Left lobe of liver (tissue), 2 donors: ENCODE data around the gene NRSN2. TPM values are rescaled to one million over a fixed set of nuclear protein-coding genes. Genes with fewer than 3 reads are reported as not detected.
A peak's percentile ranks its signal among the peaks of the same experiment; 100 is the strongest.

Experiments
- ATAC-seq: fragments of 200-7000 bp; cut with Tn5 transposase; one replicate; pipeline ENCODE4 v1.9.1; 2020; ENCODE audit warnings: mild to moderate bottlenecking, moderate library complexity
- DNase-seq: peaks from one replicate; pipeline ENCODE4 v3.0.0-alpha.2; 2020; ENCODE audit warnings: low spot score
- total RNA-seq: library from RNA; stranded (reverse); gene quantifications from one replicate; pipeline ENCODE4 v1.2.1, GENCODE V29; 2021
- donor health status: DM: no; HTN: no; CAD: no; lungs with moderate emphysema.
- donor health status: DM: no; HTN: yes; CAD: no.

The NRSN2 gene, protein sequence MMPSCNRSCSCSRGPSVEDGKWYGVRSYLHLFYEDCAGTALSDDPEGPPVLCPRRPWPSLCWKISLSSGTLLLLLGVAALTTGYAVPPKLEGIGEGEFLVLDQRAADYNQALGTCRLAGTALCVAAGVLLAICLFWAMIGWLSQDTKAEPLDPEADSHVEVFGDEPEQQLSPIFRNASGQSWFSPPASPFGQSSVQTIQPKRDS
- total RNA-seq, result 3.1 TPM

- DNase-seq (no peak), ATAC-seq (peak; percentile 29)
These were observed at the start of gene NRSN2 for GRCh38 chr20:346640-347316. Gene NRSN2, plus strand, starts transcription at chr20:347111. Its CDS starts 2,533 bp downstream, at chr20:349644.

GRCh38 chr20:297925-298775 is 48.8 kb upstream of the NRSN2 start:
- peak; percentile 80 for DNase-seq

DNA sequence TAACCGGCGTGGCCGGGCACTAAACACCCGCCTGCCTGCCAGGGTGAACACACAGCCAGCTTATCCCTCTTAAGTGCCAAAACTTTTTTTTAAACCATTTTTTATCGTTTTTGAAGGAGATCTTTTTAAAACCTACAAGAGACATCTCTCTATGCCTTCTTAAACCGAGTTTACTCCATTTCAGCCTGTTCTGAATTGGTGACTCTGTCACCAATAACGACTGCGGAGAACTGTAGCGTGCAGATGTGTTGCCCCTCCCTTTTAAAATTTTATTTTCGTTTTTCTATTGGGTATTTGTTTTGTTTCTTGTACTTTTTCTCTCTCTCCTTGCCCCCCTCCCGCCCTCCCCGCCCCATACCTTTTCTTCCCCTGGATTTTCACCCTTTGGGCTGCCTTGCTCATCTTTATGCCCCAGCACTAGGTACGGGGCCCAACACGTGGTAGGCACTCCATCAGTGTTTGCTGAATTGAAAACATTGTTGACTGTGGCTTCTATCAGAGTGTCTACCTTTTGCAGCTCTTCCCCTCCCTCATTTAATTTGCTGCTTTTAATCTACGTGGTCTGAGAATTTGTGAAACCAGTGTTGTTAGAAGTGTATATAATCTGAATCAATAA is 48.0 kb upstream of the NRSN2 start:
- DNase-seq (no peak), ATAC-seq (no peak)

More at GRCh38 chr20:297925-298775, 48.8 kb upstream of the NRSN2 start:
- ATAC-seq, result peak; percentile 71

DNA sequence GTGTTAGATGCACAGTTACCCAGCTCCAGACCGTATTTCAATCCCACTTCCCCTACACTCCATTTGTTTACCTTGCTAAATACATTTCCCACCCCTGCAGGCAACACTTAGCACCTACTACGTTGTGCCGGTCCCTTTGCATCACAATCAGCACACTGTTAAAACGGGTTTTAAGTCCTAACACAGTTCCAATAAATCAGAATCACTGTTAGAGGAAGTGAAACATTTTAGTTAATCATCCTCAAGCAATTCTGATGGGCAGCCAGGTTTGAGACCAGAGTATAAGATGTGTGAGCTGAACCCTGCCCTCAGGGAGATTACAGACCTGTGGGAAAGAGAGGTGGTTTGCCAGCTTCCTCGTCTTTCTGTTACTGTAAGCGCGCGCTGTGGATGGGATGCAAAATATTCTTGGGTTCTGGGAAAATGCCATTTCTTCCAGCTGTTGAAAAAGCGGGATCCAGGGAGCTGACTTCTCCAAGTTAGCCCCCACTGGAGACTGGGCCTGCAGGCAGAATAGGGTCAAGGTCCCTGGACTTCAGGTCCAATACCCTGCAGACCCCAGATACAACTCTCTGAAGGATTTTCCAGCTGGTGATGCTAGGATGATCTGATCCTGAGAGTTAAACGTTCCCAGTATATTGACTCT is 46.4 kb upstream of the NRSN2 start:
- ATAC-seq, result no peak
- DNase-seq, result no peak

DNA sequence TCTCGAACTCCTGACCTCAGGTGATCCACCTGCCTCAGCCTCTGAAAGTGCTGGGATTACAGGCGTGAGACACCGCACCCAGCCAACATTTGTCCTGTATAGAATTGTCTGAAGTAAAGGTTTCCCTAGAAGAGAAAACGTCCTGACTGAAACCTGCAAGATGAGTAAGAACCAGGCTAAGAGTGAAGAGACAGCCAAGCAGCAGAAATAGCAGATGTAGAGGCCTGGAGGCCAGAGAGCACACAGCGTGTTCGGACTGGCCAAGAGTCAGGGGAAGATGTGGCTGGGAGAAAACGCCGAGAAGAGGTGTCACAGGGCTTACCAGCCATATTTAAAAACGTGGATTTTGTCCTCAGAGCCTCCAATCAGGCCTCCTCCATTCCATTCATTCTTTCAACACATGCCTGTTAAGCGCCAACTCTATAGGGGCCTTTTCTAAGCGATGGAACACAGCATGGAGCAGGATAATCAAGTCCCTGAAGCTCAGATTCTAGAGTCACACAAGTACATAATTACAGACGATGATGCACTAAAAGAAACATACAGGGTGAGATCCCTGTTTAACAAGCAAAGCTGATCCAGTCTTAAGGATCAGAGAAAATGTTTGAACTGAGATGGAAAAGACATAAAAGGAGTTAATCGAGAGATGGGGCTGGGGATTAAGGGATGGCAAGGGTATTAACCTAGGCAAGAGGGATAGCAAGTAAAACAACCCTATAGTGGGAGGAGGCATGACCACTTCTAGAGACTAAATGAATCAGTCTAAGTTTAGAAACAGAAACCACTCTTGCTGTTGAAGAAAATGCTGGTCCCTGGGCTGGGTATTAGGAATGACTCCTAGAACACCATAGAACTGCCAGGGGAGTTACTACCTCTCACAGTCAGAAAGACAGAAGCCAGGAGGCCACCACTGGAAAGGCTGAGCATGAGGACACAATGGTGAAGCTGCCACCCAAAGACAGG is 44.7 kb upstream of the NRSN2 start:
- DNase-seq (no peak), ATAC-seq (no peak)

DNA sequence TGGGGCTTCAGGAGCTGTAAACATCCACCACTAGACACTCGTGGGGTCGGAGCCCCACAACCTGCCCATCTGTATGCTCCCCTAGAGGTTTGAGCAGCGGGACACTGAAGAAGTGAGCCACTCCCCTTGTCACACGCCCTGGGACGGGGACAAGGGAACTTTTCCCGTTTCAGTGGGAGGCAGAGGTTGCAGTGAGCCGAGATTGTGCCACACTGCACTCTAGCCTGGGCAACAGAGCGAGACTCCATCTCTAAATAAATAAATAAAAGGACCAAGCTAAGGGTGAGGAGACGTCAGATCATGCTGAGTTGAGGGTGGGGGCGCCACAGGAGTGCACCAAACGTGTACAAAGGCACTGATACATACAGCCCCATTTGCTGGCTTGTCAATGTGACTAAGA is 41.2 kb upstream of the NRSN2 start:
- no peak for ATAC-seq
- DNase-seq, result no peak

DNA sequence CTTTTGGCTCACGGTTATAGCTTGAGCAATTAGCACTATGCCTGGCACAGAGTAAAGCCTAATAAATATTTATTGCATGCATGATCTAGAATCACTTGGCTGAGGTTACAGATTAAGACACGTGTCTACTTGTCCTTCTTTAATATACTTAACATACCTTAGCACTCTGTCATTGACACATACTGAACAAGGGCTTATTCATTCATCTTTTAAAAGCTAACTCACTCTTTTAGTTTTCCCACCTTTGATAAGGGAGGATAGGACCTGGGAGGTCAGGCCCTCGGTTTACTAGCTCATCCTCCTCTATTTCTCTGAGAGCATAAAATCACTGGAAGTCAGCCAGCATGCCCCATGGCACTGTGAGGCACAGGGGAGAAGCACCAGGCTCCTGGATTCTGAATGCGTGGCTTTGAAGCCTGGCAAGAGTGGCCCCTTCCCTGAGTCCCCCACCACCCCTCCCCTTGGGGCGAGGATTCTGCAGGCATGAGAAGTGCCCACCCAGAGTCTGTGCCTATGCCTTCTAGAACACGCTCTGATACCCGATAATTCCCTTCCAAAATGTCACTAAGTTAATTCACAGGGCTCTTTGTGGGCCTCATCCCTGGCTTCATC is 38.4 kb upstream of the NRSN2 start:
- no peak for ATAC-seq
- no peak for DNase-seq

DNA sequence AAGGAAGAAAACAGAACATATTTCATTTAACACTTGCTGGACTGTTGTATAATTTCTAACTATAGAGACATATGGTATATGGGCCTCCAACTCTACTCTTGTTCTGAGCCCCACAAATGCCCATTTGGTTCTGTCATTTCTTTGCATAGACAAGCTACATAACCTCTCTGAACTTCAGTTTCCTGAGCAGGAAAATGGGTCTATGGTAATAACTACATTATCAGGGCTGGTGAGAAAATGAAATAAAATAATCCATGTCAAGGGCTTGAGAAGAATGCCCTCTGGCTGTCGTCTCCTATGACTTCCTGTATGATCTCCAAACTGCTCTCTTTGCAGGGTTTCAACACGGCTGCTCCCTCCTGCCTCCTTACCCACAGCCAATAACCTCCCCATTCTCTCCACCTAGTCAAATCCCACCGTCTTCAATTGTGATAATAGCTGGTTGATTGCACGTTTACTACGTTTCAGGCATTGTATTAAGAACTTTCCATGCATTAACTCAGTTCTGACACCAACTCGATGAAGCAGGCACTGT is 37.5 kb upstream of the NRSN2 start:
- no peak for DNase-seq

DNA sequence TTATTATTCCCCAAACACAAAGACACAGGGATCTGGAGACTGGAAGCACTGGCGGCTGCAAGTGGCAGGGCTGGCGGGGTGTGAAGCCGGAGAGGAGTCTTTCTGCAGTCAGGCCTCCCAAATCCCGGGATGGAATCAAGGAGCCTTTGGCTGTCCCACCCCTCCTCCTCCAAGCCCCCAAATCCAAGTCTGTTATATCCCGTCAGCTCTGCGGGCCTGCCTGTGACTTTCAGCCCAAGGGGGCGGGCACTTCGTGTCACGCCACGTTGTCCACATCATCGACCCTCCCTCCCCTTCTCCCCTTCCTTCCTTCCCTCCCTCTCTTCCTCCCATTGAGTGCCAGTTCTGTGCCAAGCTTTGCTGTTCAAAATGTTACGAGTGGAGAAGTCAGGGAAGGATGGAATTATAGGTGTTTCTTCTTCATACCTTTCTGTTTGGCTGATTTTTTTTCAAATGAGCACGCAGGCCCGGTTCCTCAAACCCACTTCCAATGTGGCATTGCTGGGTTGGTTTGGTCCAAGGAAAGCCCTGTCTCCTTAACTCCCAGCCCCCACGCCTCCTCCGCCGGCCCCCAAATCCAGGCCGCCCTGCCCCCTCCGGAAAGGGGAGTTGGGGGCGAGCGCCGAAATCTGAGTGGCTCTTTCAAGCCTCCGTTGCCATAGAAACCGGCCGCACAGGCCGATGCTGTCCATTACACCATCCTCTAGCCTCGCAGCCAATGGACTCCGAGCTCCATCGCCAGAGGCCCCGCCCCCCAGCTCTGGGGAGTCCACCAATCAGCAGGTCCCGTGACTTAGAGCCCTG is 36.9 kb upstream of the NRSN2 start:
- DNase-seq, result peak; percentile 82
- ATAC-seq, result peak; percentile 95

More for the DNA sequence above, 37.5 kb upstream of the NRSN2 start:
- no peak for ATAC-seq

- ATAC-seq, result no peak
- DNase-seq, result no peak
These were observed 36.3 kb upstream of the NRSN2 start for GRCh38 chr20:310645-311044.

- DNase-seq (no peak), ATAC-seq (no peak)
These were observed 35.3 kb upstream of the NRSN2 start for GRCh38 chr20:311609-312008.

DNA sequence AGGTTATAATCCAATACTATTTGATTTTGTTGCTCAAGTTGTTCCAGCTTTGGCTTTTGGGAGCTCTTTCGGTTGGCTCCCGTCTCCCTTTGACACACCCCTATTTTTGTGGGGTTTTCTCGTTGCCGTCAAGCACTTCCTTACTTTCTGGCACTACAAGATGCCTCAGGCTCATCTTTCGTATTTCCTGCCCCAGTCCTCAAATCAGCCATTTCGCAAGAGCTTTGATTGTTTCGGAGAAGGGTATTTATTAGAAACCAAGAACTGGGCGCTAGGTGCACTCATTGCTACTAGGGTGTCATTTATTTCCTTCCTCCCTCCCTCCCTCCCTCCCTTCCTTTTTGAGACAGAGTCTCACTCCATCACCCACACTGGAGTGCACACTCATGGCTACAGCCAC is 34.8 kb upstream of the NRSN2 start:
- no peak for DNase-seq
- ATAC-seq, result no peak

- no peak for ATAC-seq
- DNase-seq, result no peak
These were observed 34.0 kb upstream of the NRSN2 start for GRCh38 chr20:312866-313265.

- no peak for DNase-seq
- ATAC-seq, result no peak
These were observed 33.5 kb upstream of the NRSN2 start for GRCh38 chr20:313402-313801.

- DNase-seq, result no peak
- ATAC-seq, result no peak
These were observed 33.0 kb upstream of the NRSN2 start for GRCh38 chr20:313948-314347.

GRCh38 chr20:316316-317068 is 30.4 kb upstream of the NRSN2 start:
- no peak for DNase-seq

More at GRCh38 chr20:316316-317068, 30.4 kb upstream of the NRSN2 start:
- no peak for ATAC-seq
